ENCODE data around the gene GGPS1. TPM values are rescaled to one million over a fixed set of nuclear protein-coding genes. Genes with fewer than 3 reads are reported as not detected.

Gene GGPS1
- total and polyA plus RNA-seq, 4 donors, result 4.8 to 13.2 (median 8.3) TPM

DNA sequence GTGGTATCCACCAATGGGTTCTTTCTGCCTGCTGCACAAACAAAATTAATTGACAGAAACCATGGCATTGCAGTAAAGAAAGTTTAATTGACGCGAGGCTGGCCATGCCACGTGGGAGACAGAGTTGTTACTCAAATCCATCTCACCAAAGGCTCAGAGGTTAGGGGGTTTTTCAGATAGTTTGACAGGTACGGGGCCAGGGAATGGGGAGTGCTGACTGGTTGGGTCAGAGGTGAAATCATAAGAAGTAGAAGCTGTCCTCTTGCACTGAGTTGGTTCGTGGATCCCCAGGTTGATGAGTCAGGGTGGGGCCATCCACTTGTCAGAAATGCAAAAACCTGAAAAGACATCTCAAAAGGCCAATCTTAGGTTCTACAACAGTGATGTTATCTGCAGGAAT lies 37.9 kb downstream of the GGPS1 start:
- Histone ChIP-seq H3K27me3 (ENCODE audit: control insufficient read depth in 4 of 4, insufficient read depth in 4 of 4, low read length in 3 of 4) (no peaks in the 10 kb centered on the region), H3K9me3 (ENCODE audit: control insufficient read depth in 4 of 4, low read length in 3 of 4) (no peaks in the 10 kb centered on the region), H3K9ac (ENCODE audit: low read depth in 1 of 2, low read length in 2 of 2) (no peak overlapping the region), H3K4me1 (ENCODE audit: control insufficient read depth in 4 of 4, insufficient read depth in 4 of 4, low read length in 3 of 4) (peaks cover 0 to 9% (median 5%) of the 10 kb centered on the region in 4 donors), H3K4me3 (ENCODE audit: low read depth in 1 of 3, low read length in 3 of 3) (no peak overlapping the region), H3K36me3 (ENCODE audit: control insufficient read depth in 4 of 4, insufficient read depth in 3 of 4, low read depth in 1 of 4, low read length in 3 of 4) (no peaks in the 10 kb centered on the region), H3K27ac (ENCODE audit: low read depth in 1 of 2, low read length in 2 of 2) (no peak overlapping the region)
- TF ChIP-seq, protein P1, sequence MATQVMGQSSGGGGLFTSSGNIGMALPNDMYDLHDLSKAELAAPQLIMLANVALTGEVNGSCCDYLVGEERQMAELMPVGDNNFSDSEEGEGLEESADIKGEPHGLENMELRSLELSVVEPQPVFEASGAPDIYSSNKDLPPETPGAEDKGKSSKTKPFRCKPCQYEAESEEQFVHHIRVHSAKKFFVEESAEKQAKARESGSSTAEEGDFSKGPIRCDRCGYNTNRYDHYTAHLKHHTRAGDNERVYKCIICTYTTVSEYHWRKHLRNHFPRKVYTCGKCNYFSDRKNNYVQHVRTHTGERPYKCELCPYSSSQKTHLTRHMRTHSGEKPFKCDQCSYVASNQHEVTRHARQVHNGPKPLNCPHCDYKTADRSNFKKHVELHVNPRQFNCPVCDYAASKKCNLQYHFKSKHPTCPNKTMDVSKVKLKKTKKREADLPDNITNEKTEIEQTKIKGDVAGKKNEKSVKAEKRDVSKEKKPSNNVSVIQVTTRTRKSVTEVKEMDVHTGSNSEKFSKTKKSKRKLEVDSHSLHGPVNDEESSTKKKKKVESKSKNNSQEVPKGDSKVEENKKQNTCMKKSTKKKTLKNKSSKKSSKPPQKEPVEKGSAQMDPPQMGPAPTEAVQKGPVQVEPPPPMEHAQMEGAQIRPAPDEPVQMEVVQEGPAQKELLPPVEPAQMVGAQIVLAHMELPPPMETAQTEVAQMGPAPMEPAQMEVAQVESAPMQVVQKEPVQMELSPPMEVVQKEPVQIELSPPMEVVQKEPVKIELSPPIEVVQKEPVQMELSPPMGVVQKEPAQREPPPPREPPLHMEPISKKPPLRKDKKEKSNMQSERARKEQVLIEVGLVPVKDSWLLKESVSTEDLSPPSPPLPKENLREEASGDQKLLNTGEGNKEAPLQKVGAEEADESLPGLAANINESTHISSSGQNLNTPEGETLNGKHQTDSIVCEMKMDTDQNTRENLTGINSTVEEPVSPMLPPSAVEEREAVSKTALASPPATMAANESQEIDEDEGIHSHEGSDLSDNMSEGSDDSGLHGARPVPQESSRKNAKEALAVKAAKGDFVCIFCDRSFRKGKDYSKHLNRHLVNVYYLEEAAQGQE (IDR thresholded peaks at IDR 0.05), result no peak
- TF ChIP-seq SP1 (IDR thresholded peaks at IDR 0.05) (no peak), TAF1 (conservative IDR thresholded peaks at IDR 0.05) (no peak), RAD21 (IDR thresholded peaks at IDR 0.05) (no peak), GABPA (IDR thresholded peaks at IDR 0.05 in 1 of 2, conservative IDR thresholded peaks at IDR 0.05 in 1 of 2) (no peak), FOXA1 (IDR thresholded peaks at IDR 0.05) (no peak), YY1 (IDR thresholded peaks at IDR 0.05) (no peak)
- TF ChIP-seq, protein P2, sequence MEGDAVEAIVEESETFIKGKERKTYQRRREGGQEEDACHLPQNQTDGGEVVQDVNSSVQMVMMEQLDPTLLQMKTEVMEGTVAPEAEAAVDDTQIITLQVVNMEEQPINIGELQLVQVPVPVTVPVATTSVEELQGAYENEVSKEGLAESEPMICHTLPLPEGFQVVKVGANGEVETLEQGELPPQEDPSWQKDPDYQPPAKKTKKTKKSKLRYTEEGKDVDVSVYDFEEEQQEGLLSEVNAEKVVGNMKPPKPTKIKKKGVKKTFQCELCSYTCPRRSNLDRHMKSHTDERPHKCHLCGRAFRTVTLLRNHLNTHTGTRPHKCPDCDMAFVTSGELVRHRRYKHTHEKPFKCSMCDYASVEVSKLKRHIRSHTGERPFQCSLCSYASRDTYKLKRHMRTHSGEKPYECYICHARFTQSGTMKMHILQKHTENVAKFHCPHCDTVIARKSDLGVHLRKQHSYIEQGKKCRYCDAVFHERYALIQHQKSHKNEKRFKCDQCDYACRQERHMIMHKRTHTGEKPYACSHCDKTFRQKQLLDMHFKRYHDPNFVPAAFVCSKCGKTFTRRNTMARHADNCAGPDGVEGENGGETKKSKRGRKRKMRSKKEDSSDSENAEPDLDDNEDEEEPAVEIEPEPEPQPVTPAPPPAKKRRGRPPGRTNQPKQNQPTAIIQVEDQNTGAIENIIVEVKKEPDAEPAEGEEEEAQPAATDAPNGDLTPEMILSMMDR (IDR thresholded peaks at IDR 0.05; ENCODE audit: low read depth, low read length, missing input control), result no peak
- 94% methylated on average over 5 of the region's 5 CpGs for WGBS
- DNase-seq (ENCODE audit: low spot score), result no peak

DNA sequence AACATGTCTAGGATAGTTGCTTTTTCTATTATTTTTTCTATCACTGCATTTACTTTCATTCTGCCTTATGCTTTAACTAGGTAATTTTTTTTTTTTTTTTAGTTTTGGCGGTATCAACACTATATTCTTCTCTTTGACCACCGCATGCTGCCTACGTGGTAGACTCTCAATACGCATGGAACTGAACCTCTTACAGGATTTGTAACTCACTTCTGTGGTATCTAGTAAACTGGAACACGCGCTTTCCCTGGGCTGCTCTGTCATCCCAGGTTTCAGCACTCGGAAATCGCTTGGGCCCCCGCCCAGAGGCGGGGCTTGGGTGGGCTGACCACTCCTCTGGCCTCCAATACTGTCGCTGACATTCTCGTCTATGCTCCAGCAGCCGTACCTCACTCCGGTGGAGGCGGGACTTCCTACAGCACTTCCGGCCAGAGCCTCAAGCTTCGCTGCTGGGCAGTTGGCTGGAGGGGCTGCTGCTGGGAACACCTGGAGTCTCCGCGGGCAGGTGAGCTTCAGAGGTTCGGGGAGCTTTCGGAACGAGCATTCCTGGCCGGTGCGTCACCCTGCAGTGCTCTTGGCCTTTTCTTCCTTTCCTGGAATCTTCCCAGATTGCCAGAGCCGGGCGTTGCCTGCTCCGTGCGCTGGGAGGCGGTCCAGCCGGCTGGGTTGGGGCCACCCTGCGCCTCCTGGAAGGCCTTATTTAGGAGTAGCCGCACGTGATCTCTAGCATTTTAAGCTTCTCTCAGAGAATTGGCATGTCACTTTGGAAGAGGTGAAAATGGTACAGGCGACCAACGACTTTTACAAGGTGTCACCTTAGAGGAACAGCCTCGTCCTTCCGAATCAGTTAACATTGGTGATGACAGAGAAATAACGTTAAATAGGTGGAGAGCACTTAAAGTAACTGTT lies 38.9 kb downstream of the GGPS1 start, which contains the start of gene TBCE:
Gene TBCE (plus strand): TSS at position 428 of the 909 bp plus-strand sequence. CDS start 12,623 bp downstream, outside the sequence.
- Histone ChIP-seq H3K4me1 (ENCODE audit: control insufficient read depth in 4 of 4, insufficient read depth in 4 of 4, low read length in 3 of 4) (peaks cover 0 to 9% (median 5%) of the 10 kb centered on the region in 4 donors), H3K4me3 (ENCODE audit: low read depth in 1 of 3, low read length in 3 of 3) (peak within 1 kb of the TSS; percentile 57 to 99 (median 64)), H3K36me3 (ENCODE audit: control insufficient read depth in 4 of 4, insufficient read depth in 3 of 4, low read depth in 1 of 4, low read length in 3 of 4) (no peaks in the 10 kb centered on the region), H3K27ac (ENCODE audit: low read depth in 1 of 2, low read length in 2 of 2) (peak within 1 kb of the TSS; percentile 32 to 85), H3K27me3 (ENCODE audit: control insufficient read depth in 4 of 4, insufficient read depth in 4 of 4, low read length in 3 of 4) (no peaks in the 10 kb centered on the region), H3K9ac (ENCODE audit: low read depth in 1 of 2, low read length in 2 of 2) (peak within 1 kb of the TSS; percentile 71 to 89), H3K9me3 (ENCODE audit: control insufficient read depth in 4 of 4, low read length in 3 of 4) (no peaks in the 10 kb centered on the region)
- peak; percentile 94 for DNase-seq (ENCODE audit: low spot score)
- WGBS, result under 1% methylated on average over 38 of the region's 38 CpGs
- TF ChIP-seq, protein P1 (IDR thresholded peaks at IDR 0.05), result peak; percentile 93
- TF ChIP-seq, protein P3, sequence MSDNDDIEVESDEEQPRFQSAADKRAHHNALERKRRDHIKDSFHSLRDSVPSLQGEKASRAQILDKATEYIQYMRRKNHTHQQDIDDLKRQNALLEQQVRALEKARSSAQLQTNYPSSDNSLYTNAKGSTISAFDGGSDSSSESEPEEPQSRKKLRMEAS (IDR thresholded peaks at IDR 0.05), result peak; percentile 87
- TF ChIP-seq RXRA (IDR thresholded peaks at IDR 0.05) (peak; percentile 39 to 61), GABPA (IDR thresholded peaks at IDR 0.05 in 1 of 2, conservative IDR thresholded peaks at IDR 0.05 in 1 of 2) (peak; percentile 83 to 96), HNF4A (conservative IDR thresholded peaks at IDR 0.05) (peak; percentile 12 to 20), FOXA2 (IDR thresholded peaks at IDR 0.05) (no peak), YY1 (IDR thresholded peaks at IDR 0.05) (peak; percentile 62), NR2F2 (IDR thresholded peaks at IDR 0.05) (peak; percentile 30), TAF1 (conservative IDR thresholded peaks at IDR 0.05) (peak; percentile 92), SP1 (IDR thresholded peaks at IDR 0.05) (peak; percentile 73), FOXA1 (IDR thresholded peaks at IDR 0.05) (no peak)
- TF ChIP-seq, protein P4, sequence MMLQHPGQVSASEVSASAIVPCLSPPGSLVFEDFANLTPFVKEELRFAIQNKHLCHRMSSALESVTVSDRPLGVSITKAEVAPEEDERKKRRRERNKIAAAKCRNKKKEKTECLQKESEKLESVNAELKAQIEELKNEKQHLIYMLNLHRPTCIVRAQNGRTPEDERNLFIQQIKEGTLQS (IDR thresholded peaks at IDR 0.05), result peak; percentile 52
- TF ChIP-seq, protein P5, sequence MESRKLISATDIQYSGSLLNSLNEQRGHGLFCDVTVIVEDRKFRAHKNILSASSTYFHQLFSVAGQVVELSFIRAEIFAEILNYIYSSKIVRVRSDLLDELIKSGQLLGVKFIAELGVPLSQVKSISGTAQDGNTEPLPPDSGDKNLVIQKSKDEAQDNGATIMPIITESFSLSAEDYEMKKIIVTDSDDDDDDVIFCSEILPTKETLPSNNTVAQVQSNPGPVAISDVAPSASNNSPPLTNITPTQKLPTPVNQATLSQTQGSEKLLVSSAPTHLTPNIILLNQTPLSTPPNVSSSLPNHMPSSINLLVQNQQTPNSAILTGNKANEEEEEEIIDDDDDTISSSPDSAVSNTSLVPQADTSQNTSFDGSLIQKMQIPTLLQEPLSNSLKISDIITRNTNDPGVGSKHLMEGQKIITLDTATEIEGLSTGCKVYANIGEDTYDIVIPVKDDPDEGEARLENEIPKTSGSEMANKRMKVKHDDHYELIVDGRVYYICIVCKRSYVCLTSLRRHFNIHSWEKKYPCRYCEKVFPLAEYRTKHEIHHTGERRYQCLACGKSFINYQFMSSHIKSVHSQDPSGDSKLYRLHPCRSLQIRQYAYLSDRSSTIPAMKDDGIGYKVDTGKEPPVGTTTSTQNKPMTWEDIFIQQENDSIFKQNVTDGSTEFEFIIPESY (IDR thresholded peaks at IDR 0.05), result peak; percentile 46

Measured in liver (tissue), 9 donors.